H9 (cell line): ENCODE data around the gene PRR16. TPM values are rescaled to one million over a fixed set of nuclear protein-coding genes. Genes with fewer than 3 reads are reported as not detected.

Source experiments
- DNase-seq: peaks from one replicate; pipeline ENCODE4 v3.0.0-alpha.2; 2017
- H2AFZ ChIP-seq: one replicate; pipeline ENCODE4 v1.6.1; 2013; ENCODE audit warnings: mild to moderate bottlenecking, low read length, control low read depth, moderate library complexity
- H2AK5ac ChIP-seq: 2 replicates; pipeline ENCODE4 v1.6.1; 2013; ENCODE audit warnings: low read length, control low read depth, mixed read lengths; ENCODE audit not compliant: insufficient read length
- H2BK120ac ChIP-seq: one replicate; pipeline ENCODE4 v1.6.1; 2013; ENCODE audit warnings: low read depth, mild to moderate bottlenecking, low read length, control low read depth, inconsistent platforms; ENCODE audit not compliant: poor library complexity, severe bottlenecking
- H2BK12ac ChIP-seq: 2 replicates; pipeline ENCODE4 v1.6.1; 2013; ENCODE audit warnings: low read length, control low read depth, mixed read lengths, low read depth; ENCODE audit not compliant: insufficient read length
- H2BK15ac ChIP-seq: 2 replicates; pipeline ENCODE4 v1.6.1; 2013; ENCODE audit warnings: low read depth, low read length, control low read depth
- H2BK20ac ChIP-seq: one replicate; pipeline ENCODE4 v1.6.1; 2013; ENCODE audit warnings: low read depth, mild to moderate bottlenecking, low read length, control low read depth, inconsistent platforms; ENCODE audit not compliant: poor library complexity, severe bottlenecking
- H2BK5ac ChIP-seq: 2 replicates; pipeline ENCODE4 v1.6.1; 2013; ENCODE audit warnings: low read length, control low read depth, mixed read lengths; ENCODE audit not compliant: insufficient read length
- H3K14ac ChIP-seq: 2 replicates; pipeline ENCODE4 v1.6.1; 2013; ENCODE audit warnings: low read length, control low read depth; ENCODE audit not compliant: insufficient read depth
- H3K18ac ChIP-seq: 2 replicates; pipeline ENCODE4 v1.6.1; 2013; ENCODE audit warnings: low read depth, mild to moderate bottlenecking, mixed read lengths, low read length, control low read depth; ENCODE audit not compliant: insufficient read length
- H3K23ac ChIP-seq: 2 replicates; pipeline ENCODE4 v1.6.1; 2013; ENCODE audit warnings: low read length, control low read depth, mixed read lengths, low read depth; ENCODE audit not compliant: insufficient read length
- H3K23me2 ChIP-seq: 2 replicates; pipeline ENCODE4 v1.6.1; 2013; ENCODE audit warnings: low read depth, mild to moderate bottlenecking, mixed read lengths, low read length, control low read depth; ENCODE audit not compliant: insufficient read length, poor library complexity, severe bottlenecking
- H3K27ac ChIP-seq: 2 replicates; pipeline ENCODE4 v1.5.1; 2013; ENCODE audit warnings: low read length, control low read depth, mixed read lengths, low read depth; ENCODE audit not compliant: insufficient read length
- H3K27me3 ChIP-seq: 2 replicates; pipeline ENCODE4 v1.6.1; 2013; ENCODE audit warnings: low read length, control low read depth, inconsistent platforms; ENCODE audit not compliant: insufficient read depth
- H3K4ac ChIP-seq: 2 replicates; pipeline ENCODE4 v1.6.1; 2013; ENCODE audit warnings: low read depth, mild to moderate bottlenecking, control low read depth, inconsistent platforms, low read length, moderate library complexity
- H3K4me1 ChIP-seq: 2 replicates; pipeline ENCODE4 v1.6.1; 2013; ENCODE audit warnings: low read length, control low read depth, inconsistent platforms; ENCODE audit not compliant: insufficient read depth
- H3K4me2 ChIP-seq: 2 replicates; pipeline ENCODE4 v1.6.1; 2013; ENCODE audit warnings: low read length, control low read depth, mixed read lengths; ENCODE audit not compliant: insufficient read length, insufficient read depth
- H3K56ac ChIP-seq: 2 replicates; pipeline ENCODE4 v1.6.1; 2013; ENCODE audit warnings: low read depth, mild to moderate bottlenecking, mixed read lengths, low read length, control low read depth; ENCODE audit not compliant: insufficient read length
- H3K79me1 ChIP-seq: 2 replicates; pipeline ENCODE4 v1.6.1; 2013; ENCODE audit warnings: low read depth, mild to moderate bottlenecking, moderate library complexity, low read length, control low read depth, inconsistent platforms; ENCODE audit not compliant: insufficient read depth, poor library complexity, severe bottlenecking
- H3K79me2 ChIP-seq: 2 replicates; pipeline ENCODE4 v1.6.1; 2013; ENCODE audit warnings: low read length, control low read depth, inconsistent platforms; ENCODE audit not compliant: insufficient read depth
- H3K9ac ChIP-seq: 2 replicates; pipeline ENCODE4 v1.6.1; 2013; ENCODE audit warnings: low read length, control low read depth, mixed read lengths; ENCODE audit not compliant: insufficient read length; ENCODE audit errors: extremely low read depth
- H3K9me3 ChIP-seq: one replicate; pipeline ENCODE4 v1.6.1; 2013; ENCODE audit warnings: low read depth, low read length, inconsistent platforms; ENCODE audit not compliant: control insufficient read depth
- H3T11ph ChIP-seq: one replicate; pipeline ENCODE4 v1.6.1; 2013; ENCODE audit warnings: mild to moderate bottlenecking, low read length, control low read depth, inconsistent platforms
- H4K20me1 ChIP-seq: one replicate; pipeline ENCODE4 v1.6.1; 2013; ENCODE audit not compliant: control insufficient read depth, insufficient read length, insufficient read depth
- H4K5ac ChIP-seq: 2 replicates; pipeline ENCODE4 v1.6.1; 2013; ENCODE audit warnings: low read depth, mild to moderate bottlenecking, mixed read lengths, low read length, control low read depth; ENCODE audit not compliant: insufficient read length
- H4K8ac ChIP-seq: replicated peaks from 2 replicates; pipeline ENCODE4 v1.6.1; 2013; ENCODE audit warnings: low read length, control low read depth, mixed read lengths, low read depth; ENCODE audit not compliant: insufficient read length
- H4K91ac ChIP-seq: 2 replicates; pipeline ENCODE4 v1.6.1; 2013; ENCODE audit warnings: low read depth, mild to moderate bottlenecking, moderate library complexity, mixed read lengths, low read length, control low read depth; ENCODE audit not compliant: insufficient read length
- H3K27ac Mint-ChIP-seq, 3 experiments: 2 replicates in 2 of 3; 3 replicates in 1 of 3; pipeline ENCODE4 v1.8.0; 2020 to 2021; ENCODE audit warnings: mixed read lengths in 3 of 3, mild to moderate bottlenecking in 1 of 3, moderate library complexity in 1 of 3
- H3K27me3 Mint-ChIP-seq: 2 replicates; pipeline ENCODE4 v1.8.0; 2021; ENCODE audit warnings: low read depth, mild to moderate bottlenecking, moderate library complexity, mixed read lengths
- H3K36me3 Mint-ChIP-seq, 3 experiments: 2 replicates in 2 of 3; 3 replicates in 1 of 3; pipeline ENCODE4 v1.8.0; 2020 to 2021; ENCODE audit warnings: low read depth in 3 of 3, mixed read lengths in 3 of 3; ENCODE audit not compliant: insufficient read depth in 1 of 3
- H3K4me1 Mint-ChIP-seq, 2 experiments: 2 replicates each; pipeline ENCODE4 v1.8.0; 2020; ENCODE audit warnings: mixed read lengths in 2 of 2
- H3K4me3 Mint-ChIP-seq, 2 experiments: 2 replicates in 1 of 2; 3 replicates in 1 of 2; pipeline ENCODE4 v1.8.0; 2020 to 2021; ENCODE audit warnings: mild to moderate bottlenecking in 2 of 2, mixed read lengths in 2 of 2, moderate library complexity in 1 of 2
- H3K9me3 Mint-ChIP-seq, 2 experiments: 2 replicates in 1 of 2; 3 replicates in 1 of 2; pipeline ENCODE4 v1.8.0; 2020; ENCODE audit warnings: mild to moderate bottlenecking in 2 of 2, mixed read lengths in 2 of 2, moderate library complexity in 1 of 2
- total RNA-seq: library from RNA; stranded (reverse); gene quantifications from 2 replicates; pipeline ENCODE4 v1.2.1, GENCODE V29; 2021
- TF ChIP-seq, protein P1 (sequence below): fragments of 200-600 bp; sonication (generic); conservative IDR thresholded peaks from 3 replicates; pipeline ENCODE4 v1.8.0; 2021; ENCODE audit warnings: antibody characterized with exemption, mild to moderate bottlenecking

The PRR16 gene
- total RNA-seq, 1 experiment from 2014 or later, result 0.13 TPM

DNA sequence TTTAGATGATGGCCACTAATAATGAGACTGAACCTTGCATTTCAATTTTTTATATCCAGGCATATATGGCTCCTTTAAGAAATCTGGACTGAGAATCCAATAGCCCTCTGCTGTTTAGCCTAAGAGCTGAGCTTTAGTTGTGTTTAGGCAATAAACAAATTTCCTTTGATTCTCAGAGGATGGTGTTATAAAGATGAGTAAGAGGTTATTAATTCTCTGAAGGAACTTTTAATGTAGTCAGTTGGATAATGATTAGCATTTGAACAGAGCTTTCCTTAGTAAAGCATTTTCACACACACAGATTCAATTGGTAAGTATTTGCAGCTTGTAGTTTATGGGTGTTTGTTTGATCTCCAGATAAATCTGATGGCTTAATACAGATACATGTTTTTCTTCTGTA, 149.6 kb downstream of the PRR16 start:
- Histone ChIP-seq H3K9ac (no peak overlapping the region), H3K23me2 (no peaks in the 10 kb centered on the region), H2BK5ac (no peak overlapping the region), H2BK120ac (no peak overlapping the region), H2AK5ac (no peak overlapping the region), H4K8ac (no peak overlapping the region), H3K4me2 (no peak overlapping the region), H2BK20ac (no peak overlapping the region), H2BK15ac (no peak overlapping the region), H3K9me3 (no peaks in the 10 kb centered on the region), H3K14ac (no peak overlapping the region), H3K79me1 (no peaks in the 10 kb centered on the region), H4K20me1 (no peaks in the 10 kb centered on the region), H3T11ph (no peak overlapping the region), H4K91ac (no peak overlapping the region), H3K79me2 (no peaks in the 10 kb centered on the region), H3K23ac (no peak overlapping the region), H3K56ac (no peak overlapping the region), H2BK12ac (no peak overlapping the region), H3K27ac (no peak overlapping the region), H3K4ac (no peak overlapping the region), H4K5ac (no peak overlapping the region), H3K27me3 (no peaks in the 10 kb centered on the region), H3K4me1 (no peaks in the 10 kb centered on the region; the same call in 1 of the 2 replicates), H2AFZ (no peak overlapping the region), H3K18ac (no peak overlapping the region)
- no peak for DNase-seq
- TF ChIP-seq, protein P1, sequence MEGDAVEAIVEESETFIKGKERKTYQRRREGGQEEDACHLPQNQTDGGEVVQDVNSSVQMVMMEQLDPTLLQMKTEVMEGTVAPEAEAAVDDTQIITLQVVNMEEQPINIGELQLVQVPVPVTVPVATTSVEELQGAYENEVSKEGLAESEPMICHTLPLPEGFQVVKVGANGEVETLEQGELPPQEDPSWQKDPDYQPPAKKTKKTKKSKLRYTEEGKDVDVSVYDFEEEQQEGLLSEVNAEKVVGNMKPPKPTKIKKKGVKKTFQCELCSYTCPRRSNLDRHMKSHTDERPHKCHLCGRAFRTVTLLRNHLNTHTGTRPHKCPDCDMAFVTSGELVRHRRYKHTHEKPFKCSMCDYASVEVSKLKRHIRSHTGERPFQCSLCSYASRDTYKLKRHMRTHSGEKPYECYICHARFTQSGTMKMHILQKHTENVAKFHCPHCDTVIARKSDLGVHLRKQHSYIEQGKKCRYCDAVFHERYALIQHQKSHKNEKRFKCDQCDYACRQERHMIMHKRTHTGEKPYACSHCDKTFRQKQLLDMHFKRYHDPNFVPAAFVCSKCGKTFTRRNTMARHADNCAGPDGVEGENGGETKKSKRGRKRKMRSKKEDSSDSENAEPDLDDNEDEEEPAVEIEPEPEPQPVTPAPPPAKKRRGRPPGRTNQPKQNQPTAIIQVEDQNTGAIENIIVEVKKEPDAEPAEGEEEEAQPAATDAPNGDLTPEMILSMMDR, result no peak
- H3K4me1 Mint-ChIP-seq, result peaks cover 9 to 11% of the 10 kb centered on the region in 2 experiments
- no peaks in the 10 kb centered on the region for H3K36me3 Mint-ChIP-seq
- no peaks in the 10 kb centered on the region; the same call in 1 of the 2 replicates for H3K27me3 Mint-ChIP-seq
- H3K27ac Mint-ChIP-seq, result no peak overlapping the region
- H3K9me3 Mint-ChIP-seq, result no peaks in the 10 kb centered on the region; a peak in 2 of 5 replicates
- H3K4me3 Mint-ChIP-seq, result no peak overlapping the region
